ENCODE measurements around the gene COL18A1. TPM values are rescaled to one million over a fixed set of nuclear protein-coding genes. Genes with fewer than 3 reads are reported as not detected.

COL18A1 gene
- total RNA-seq, 1 donor from 2014 or later: 52.6 TPM

DNA sequence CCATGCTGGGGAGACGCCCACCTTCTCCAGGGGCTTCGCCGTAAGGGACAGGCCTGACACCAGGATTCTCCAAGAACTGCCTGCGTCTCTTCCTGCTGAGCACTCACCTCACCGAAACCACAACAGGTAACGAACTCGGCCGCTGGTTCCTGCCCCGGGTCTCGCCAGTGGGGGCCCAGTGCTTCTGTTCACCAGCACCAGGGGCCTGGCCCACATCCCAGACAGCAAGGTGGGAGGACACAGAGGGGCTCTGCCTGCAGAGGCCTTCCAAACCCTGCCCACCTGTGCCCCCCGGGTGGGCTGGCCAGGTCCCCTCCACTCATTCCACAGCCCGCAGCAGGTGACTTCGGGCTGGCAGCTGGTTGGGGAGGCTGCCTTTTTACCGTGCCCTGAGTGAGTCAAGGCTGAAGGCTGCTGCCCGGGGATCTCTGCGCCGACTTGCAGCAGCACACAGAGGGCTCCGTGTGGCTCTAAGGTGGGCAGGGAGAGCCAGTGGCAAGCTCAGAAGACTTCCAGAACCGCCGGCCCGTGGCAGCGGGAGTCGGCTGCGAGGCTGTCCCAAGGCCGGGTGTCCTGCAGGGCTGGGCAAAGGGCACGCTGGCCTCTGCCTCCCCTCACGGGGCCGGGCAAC is 14.7 kb upstream of the COL18A1 start:
- Mint-ChIP-seq H3K36me3 (no peaks in the 10 kb centered on the region), H3K9me3 (no peaks in the 10 kb centered on the region), H3K4me3 (no peak overlapping the region), H3K27me3 (ENCODE audit: insufficient read depth, low read depth) (peaks cover 2% of the 10 kb centered on the region), H3K27ac (no peak overlapping the region), H3K4me1 (peaks cover 19% of the 10 kb centered on the region)
- H3K27ac ChIP-seq: no peak overlapping the region
- H3K36me3 ChIP-seq: no peaks in the 10 kb centered on the region
- no peak overlapping the region for H2AFZ ChIP-seq (replicated peaks)
- H3F3A ChIP-seq (ENCODE audit: low read depth): peaks cover 5% of the 10 kb centered on the region
- no peaks in the 10 kb centered on the region for H3K79me2 ChIP-seq (ENCODE audit: low read depth)
- H4K20me1 ChIP-seq (ENCODE audit: low read depth): no peaks in the 10 kb centered on the region
- TF ChIP-seq, protein P1, sequence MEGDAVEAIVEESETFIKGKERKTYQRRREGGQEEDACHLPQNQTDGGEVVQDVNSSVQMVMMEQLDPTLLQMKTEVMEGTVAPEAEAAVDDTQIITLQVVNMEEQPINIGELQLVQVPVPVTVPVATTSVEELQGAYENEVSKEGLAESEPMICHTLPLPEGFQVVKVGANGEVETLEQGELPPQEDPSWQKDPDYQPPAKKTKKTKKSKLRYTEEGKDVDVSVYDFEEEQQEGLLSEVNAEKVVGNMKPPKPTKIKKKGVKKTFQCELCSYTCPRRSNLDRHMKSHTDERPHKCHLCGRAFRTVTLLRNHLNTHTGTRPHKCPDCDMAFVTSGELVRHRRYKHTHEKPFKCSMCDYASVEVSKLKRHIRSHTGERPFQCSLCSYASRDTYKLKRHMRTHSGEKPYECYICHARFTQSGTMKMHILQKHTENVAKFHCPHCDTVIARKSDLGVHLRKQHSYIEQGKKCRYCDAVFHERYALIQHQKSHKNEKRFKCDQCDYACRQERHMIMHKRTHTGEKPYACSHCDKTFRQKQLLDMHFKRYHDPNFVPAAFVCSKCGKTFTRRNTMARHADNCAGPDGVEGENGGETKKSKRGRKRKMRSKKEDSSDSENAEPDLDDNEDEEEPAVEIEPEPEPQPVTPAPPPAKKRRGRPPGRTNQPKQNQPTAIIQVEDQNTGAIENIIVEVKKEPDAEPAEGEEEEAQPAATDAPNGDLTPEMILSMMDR (IDR thresholded peaks at IDR 0.05): no peak
- TF ChIP-seq EZH2 (IDR thresholded peaks at IDR 0.05) (no peak), EZH2phosphoT487 (IDR thresholded peaks at IDR 0.05) (no peak)
- no peak overlapping the region for H3K4me3 ChIP-seq
- H3K4me1 ChIP-seq: no peaks in the 10 kb centered on the region
- DNase-seq (ENCODE audit: low spot score): no peak
- no peak overlapping the region for H3K4me2 ChIP-seq
- H3K9me3 ChIP-seq (ENCODE audit: low read depth): no peaks in the 10 kb centered on the region
- no peak overlapping the region for H3K9ac ChIP-seq
- H3K27me3 ChIP-seq: no peaks in the 10 kb centered on the region

DNA sequence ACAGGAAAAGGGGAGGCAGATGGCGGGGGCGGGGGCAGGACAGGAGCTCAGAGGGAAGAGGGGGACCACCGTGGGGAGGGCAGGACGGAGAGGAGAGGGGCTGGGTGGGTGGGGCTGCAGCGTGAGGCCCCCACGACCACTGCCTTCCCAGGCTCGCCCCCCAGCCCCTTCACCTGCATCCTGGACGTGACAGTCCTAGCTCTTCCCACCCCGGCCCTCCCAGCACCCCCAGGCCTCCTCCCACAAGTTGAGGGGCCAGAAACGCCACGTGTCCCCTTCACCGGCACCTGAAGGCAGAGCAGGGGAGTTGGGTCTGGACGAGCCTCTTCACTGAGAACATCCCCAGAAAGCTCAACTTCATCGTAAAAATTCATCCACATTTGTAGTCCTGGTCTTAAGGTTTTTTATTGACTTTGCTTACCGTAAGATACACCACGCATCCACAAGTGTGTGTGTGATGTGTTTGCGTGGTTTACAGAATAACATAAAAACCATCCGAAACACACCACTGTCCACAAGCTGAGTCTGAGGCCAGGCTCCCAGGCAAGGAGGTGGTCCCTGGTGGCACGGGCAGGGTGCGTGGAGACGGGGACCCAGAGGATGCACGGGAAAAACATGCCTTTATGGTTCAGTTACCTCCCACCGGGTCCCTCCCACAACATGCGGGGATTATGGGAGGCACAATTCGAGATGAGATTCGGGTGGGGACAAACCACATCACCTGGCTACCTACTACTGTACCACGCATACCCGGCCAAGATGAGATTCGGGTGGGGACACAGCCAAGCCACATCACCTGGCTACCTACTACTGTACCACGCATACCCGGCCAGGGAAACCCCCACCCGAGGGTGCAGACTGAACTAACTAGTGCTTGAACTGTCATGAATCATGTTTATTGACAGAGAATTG is 13.9 kb upstream of the COL18A1 start:
- Histone ChIP-seq H3K79me2 (ENCODE audit: low read depth) (no peaks in the 10 kb centered on the region), H3K27ac (no peak overlapping the region), H3K36me3 (no peaks in the 10 kb centered on the region), H3F3A (ENCODE audit: low read depth) (peaks cover 5% of the 10 kb centered on the region), H3K4me3 (no peak overlapping the region), H3K27me3 (no peaks in the 10 kb centered on the region), H4K20me1 (ENCODE audit: low read depth) (no peaks in the 10 kb centered on the region), H3K9ac (no peak overlapping the region), H3K4me1 (no peaks in the 10 kb centered on the region), H3K4me2 (no peak overlapping the region), H2AFZ (replicated peaks) (no peak overlapping the region), H3K9me3 (ENCODE audit: low read depth) (no peaks in the 10 kb centered on the region)
- peaks cover 5% of the 10 kb centered on the region for H3K27me3 Mint-ChIP-seq (ENCODE audit: insufficient read depth, low read depth)
- TF ChIP-seq, protein P1 (IDR thresholded peaks at IDR 0.05): no peak
- TF ChIP-seq EZH2 (IDR thresholded peaks at IDR 0.05): no peak
- TF ChIP-seq EZH2phosphoT487 (IDR thresholded peaks at IDR 0.05): no peak
- no peak overlapping the region for H3K27ac Mint-ChIP-seq
- H3K4me3 Mint-ChIP-seq: no peak overlapping the region
- DNase-seq (ENCODE audit: low spot score): no peak
- no peaks in the 10 kb centered on the region for H3K36me3 Mint-ChIP-seq
- H3K4me1 Mint-ChIP-seq: peaks cover 19% of the 10 kb centered on the region
- no peaks in the 10 kb centered on the region for H3K9me3 Mint-ChIP-seq

DNA sequence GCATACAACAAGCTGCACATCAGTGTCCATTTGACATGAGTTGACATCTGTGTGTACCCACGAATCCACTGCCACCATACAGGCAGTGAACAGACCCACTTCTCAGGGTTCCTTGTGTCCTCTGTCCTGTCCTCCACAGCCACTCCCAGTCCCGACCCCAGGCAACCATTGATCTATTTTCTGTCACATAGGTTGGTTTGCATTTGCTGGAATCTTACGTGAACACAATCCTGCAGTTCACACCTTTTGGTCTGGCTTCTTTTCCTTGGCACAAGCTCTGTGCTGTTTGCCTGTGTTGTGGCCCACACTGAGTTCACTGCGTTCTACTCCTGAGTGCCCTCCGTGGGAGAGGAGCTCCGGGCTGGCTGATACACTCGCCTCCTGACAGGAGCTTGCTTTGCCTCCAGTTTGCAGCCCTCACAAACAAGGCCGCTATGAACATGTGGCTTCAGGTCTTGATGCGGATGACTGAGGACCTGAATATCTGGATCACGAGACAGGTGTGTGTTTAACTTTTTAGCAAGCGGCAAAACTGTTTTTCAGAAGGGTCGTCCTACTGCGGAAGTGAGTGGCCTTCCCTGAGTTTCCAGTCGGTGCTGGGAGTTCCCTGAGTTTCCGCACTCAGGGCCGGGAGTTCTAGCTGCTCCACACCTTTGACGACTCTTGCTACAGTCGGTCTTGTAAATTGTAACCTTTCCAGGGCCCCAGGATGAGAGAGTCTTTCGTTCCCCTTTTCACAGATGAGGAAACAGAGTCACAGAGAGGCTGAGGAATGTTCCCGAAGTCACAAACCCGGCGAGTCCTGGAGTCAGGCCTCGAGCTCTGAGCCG is 13.0 kb upstream of the COL18A1 start:
- H3K9ac ChIP-seq: no peak overlapping the region
- Mint-ChIP-seq H3K27me3 (ENCODE audit: insufficient read depth, low read depth) (peaks cover 8% of the 10 kb centered on the region), H3K27ac (no peak overlapping the region), H3K4me1 (peaks cover 14% of the 10 kb centered on the region), H3K36me3 (no peaks in the 10 kb centered on the region), H3K4me3 (no peak overlapping the region), H3K9me3 (no peaks in the 10 kb centered on the region)
- no peak overlapping the region for H3K4me2 ChIP-seq
- H3K36me3 ChIP-seq: no peaks in the 10 kb centered on the region
- no peak for DNase-seq (ENCODE audit: low spot score)
- no peaks in the 10 kb centered on the region for H3K9me3 ChIP-seq (ENCODE audit: low read depth)
- H4K20me1 ChIP-seq (ENCODE audit: low read depth): no peaks in the 10 kb centered on the region
- H3F3A ChIP-seq (ENCODE audit: low read depth): peaks cover 5% of the 10 kb centered on the region
- no peaks in the 10 kb centered on the region for H3K27me3 ChIP-seq
- H2AFZ ChIP-seq (replicated peaks): no peak overlapping the region
- H3K27ac ChIP-seq: no peak overlapping the region
- no peak overlapping the region for H3K4me3 ChIP-seq
- no peak for TF ChIP-seq EZH2 (IDR thresholded peaks at IDR 0.05)
- TF ChIP-seq, protein P1 (IDR thresholded peaks at IDR 0.05): no peak
- TF ChIP-seq EZH2phosphoT487 (IDR thresholded peaks at IDR 0.05): no peak
- H3K79me2 ChIP-seq (ENCODE audit: low read depth): no peaks in the 10 kb centered on the region
- H3K4me1 ChIP-seq: no peaks in the 10 kb centered on the region
